Breast epithelium (tissue), 3 donors: ENCODE results near the gene ADGRG4.

Experiments used
- POLR2A ChIP-seq: fragments of 450-650 bp; IDR thresholded peaks from one replicate; pipeline ENCODE4 v1.6.1; 2016; ENCODE audit warnings: antibody characterized with exemption, mild to moderate bottlenecking, moderate library complexity
- POLR2AphosphoS5 ChIP-seq, 3 donors: sonication (generic); formaldehyde crosslinking; IDR thresholded peaks; one replicate each; pipeline ENCODE4 v1.6.1; 2017; ENCODE audit warnings: antibody characterized with exemption in 3 of 3
- TF ChIP-seq, protein P1 (sequence below), 3 donors: fragments of 450-650 bp; IDR thresholded peaks; one replicate each; pipeline ENCODE4 v1.5.1; 2016 to 2017; ENCODE audit warnings: antibody characterized with exemption in 3 of 3, mild to moderate bottlenecking in 3 of 3, moderate library complexity in 3 of 3

DNA sequence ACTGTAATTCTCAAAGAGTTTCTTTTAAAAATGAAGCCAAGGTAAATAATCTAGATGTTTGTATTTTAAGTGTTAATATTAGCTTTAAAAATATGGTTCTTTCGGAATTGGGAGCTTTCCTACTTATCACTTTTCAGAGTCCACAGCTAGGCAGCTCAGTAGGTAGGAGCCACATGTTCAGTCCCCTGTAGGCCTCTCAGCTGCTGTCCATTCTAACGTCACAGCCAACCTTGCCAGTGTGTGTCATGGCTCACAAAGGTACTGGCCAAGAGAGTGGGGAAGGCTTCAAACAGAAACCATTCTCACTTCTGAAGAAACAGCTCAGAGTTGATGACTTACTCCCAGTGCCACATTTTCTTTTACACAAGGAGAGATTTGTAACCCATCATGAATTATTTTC lies 137.0 kb downstream of the ADGRG4 start:
- TF ChIP-seq POLR2A (no peak), POLR2AphosphoS5 (IDR thresholded peaks at IDR 0.05) (no peak)
- TF ChIP-seq, protein P1, sequence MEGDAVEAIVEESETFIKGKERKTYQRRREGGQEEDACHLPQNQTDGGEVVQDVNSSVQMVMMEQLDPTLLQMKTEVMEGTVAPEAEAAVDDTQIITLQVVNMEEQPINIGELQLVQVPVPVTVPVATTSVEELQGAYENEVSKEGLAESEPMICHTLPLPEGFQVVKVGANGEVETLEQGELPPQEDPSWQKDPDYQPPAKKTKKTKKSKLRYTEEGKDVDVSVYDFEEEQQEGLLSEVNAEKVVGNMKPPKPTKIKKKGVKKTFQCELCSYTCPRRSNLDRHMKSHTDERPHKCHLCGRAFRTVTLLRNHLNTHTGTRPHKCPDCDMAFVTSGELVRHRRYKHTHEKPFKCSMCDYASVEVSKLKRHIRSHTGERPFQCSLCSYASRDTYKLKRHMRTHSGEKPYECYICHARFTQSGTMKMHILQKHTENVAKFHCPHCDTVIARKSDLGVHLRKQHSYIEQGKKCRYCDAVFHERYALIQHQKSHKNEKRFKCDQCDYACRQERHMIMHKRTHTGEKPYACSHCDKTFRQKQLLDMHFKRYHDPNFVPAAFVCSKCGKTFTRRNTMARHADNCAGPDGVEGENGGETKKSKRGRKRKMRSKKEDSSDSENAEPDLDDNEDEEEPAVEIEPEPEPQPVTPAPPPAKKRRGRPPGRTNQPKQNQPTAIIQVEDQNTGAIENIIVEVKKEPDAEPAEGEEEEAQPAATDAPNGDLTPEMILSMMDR (IDR thresholded peaks at IDR 0.05), result no peak
